ENCODE results near the gene GAS2L1.

DNA sequence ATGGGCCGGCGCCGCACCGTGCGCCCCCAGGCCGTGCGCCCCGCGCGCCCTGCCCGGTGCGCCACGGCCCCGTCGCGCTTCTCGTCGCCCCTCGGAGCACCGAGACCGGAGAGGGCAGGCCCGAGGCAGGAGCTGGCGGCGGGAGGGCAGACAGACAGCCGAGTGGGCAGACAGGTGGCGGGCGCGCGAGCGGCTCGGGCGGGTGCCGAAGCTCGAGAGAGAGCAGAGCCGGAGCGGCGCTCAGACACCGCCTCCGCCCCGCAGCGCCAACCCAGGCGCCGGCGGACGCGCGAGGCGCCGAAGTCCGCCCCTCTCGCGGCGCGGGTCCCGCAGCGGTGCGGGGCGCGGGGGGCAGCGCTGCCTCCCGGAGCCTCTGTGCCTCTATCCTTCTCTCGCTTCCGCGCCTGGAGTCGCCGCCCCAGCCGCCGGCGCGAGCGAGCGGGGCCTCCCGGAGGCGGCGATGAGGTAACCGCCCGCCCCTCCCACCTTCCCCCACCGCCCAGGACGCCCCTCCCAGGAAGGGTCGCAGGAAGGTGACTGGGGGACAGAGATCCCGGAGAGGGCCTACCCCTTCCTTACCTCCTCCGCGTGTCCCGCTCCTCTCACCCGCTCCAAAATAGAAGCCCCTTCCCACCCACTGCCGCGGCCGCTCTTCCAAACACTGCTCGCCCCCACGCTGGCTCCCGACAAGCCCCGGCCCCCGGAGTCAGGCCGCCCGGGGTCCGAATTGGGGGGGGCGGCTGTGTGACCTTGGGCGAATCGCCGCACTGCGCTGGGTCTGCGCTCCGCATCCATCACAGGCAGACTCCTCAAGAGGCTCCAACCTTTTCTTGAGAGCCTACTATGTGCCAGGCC lies 9.1 kb downstream of the GAS2L1 start, which contains the start of gene RASL10A:
- TF ChIP-seq, protein P1, sequence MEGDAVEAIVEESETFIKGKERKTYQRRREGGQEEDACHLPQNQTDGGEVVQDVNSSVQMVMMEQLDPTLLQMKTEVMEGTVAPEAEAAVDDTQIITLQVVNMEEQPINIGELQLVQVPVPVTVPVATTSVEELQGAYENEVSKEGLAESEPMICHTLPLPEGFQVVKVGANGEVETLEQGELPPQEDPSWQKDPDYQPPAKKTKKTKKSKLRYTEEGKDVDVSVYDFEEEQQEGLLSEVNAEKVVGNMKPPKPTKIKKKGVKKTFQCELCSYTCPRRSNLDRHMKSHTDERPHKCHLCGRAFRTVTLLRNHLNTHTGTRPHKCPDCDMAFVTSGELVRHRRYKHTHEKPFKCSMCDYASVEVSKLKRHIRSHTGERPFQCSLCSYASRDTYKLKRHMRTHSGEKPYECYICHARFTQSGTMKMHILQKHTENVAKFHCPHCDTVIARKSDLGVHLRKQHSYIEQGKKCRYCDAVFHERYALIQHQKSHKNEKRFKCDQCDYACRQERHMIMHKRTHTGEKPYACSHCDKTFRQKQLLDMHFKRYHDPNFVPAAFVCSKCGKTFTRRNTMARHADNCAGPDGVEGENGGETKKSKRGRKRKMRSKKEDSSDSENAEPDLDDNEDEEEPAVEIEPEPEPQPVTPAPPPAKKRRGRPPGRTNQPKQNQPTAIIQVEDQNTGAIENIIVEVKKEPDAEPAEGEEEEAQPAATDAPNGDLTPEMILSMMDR (IDR thresholded peaks at IDR 0.05 in 8 of 11, conservative IDR thresholded peaks at IDR 0.05 in 3 of 11) = no peak
- TF ChIP-seq POLR2A (IDR thresholded peaks at IDR 0.05) = no peak
